Measurements from ENCODE around the gene C8G.

- TF ChIP-seq GATA2 (IDR thresholded peaks at IDR 0.05; ENCODE audit: low read depth, low read length) (no peak), GATA3 (IDR thresholded peaks at IDR 0.05; ENCODE audit: low read depth, low read length) (no peak)
Measured at GRCh38 chr9:136982232-136983051, 37.4 kb downstream of the C8G start, which contains the start of gene LCNL1.

Data from SH-SY5Y (cell line).